GM20000 (cell line): ENCODE data around the gene SLC22A23.

Source experiments
- DNase-seq: peaks from one replicate; pipeline ENCODE4 v3.0.0; 2012; ENCODE audit warnings: low spot score
- CTCF ChIP-seq: IDR thresholded peaks from 2 replicates; pipeline ENCODE4 v1.5.1; 2012; ENCODE audit warnings: mild to moderate bottlenecking, control low read depth; ENCODE audit errors: extremely low read depth, missing control alignments

The SLC22A23 gene

GRCh38 chr6:3341467-3341866, 115.4 kb downstream of the SLC22A23 start:
- DNase-seq, result no peak
- no peak for TF ChIP-seq CTCF

GRCh38 chr6:3340894-3341293, 116.0 kb downstream of the SLC22A23 start:
- no peak for TF ChIP-seq CTCF
- DNase-seq, result no peak

- no peak for TF ChIP-seq CTCF
Observed at GRCh38 chr6:3340358-3340802, 116.5 kb downstream of the SLC22A23 start.

GRCh38 chr6:3339811-3340210, 117.0 kb downstream of the SLC22A23 start:
- TF ChIP-seq CTCF, result no peak
- no peak for DNase-seq

More at GRCh38 chr6:3340358-3340802, 116.5 kb downstream of the SLC22A23 start:
- DNase-seq, result no peak

- TF ChIP-seq CTCF, result no peak
- DNase-seq, result peak; percentile 33
Observed at GRCh38 chr6:3337521-3338350, 119.1 kb downstream of the SLC22A23 start.

- TF ChIP-seq CTCF, result no peak
- no peak for DNase-seq
Observed at GRCh38 chr6:3336859-3337515, 119.9 kb downstream of the SLC22A23 start.

GRCh38 chr6:3336066-3336786, 120.6 kb downstream of the SLC22A23 start:
- no peak for TF ChIP-seq CTCF
- DNase-seq, result no peak
